Thymus (tissue), 11 donors: ENCODE measurements around the gene TMEM169. TPM values are rescaled to one million over a fixed set of nuclear protein-coding genes. Genes with fewer than 3 reads are reported as not detected.

Experiments used
- DNase-seq, 9 donors: peaks; one replicate each; pipeline ENCODE4 v3.0.0-alpha.2; 2013; ENCODE audit warnings: low spot score in 9 of 9, low read depth in 6 of 9, missing footprints in 1 of 9
- H3K27ac ChIP-seq, 2 donors: one replicate each; pipeline ENCODE4 v1.5.1; 2013; ENCODE audit warnings: control low read depth in 1 of 2, low read depth in 1 of 2, low read length in 1 of 2, mild to moderate bottlenecking in 1 of 2, moderate library complexity in 1 of 2
- H3K27me3 ChIP-seq, 2 donors: one replicate each; pipeline ENCODE4 v1.5.1; 2013; ENCODE audit warnings: low read length in 1 of 2; ENCODE audit not compliant: control insufficient read depth in 2 of 2, insufficient read depth in 1 of 2
- H3K36me3 ChIP-seq, 2 donors: one replicate each; pipeline ENCODE4 v1.5.1; 2013; ENCODE audit warnings: low read length in 1 of 2, mild to moderate bottlenecking in 1 of 2, moderate library complexity in 1 of 2; ENCODE audit not compliant: control insufficient read depth in 2 of 2, insufficient read depth in 2 of 2
- H3K4me1 ChIP-seq, 2 donors: one replicate each; pipeline ENCODE4 v1.5.1; 2013; ENCODE audit warnings: low read length in 2 of 2; ENCODE audit not compliant: control insufficient read depth in 2 of 2, insufficient read depth in 2 of 2
- H3K4me3 ChIP-seq, 2 donors: one replicate each; pipeline ENCODE4 v1.5.1; 2013; ENCODE audit warnings: low read length in 2 of 2, control low read depth in 1 of 2, mild to moderate bottlenecking in 1 of 2
- H3K9me3 ChIP-seq, 2 donors: one replicate each; pipeline ENCODE4 v1.5.1; 2013; ENCODE audit warnings: low read length in 1 of 2, mild to moderate bottlenecking in 1 of 2; ENCODE audit not compliant: control insufficient read depth in 2 of 2, insufficient read depth in 1 of 2
- WGBS: extraction: QIAGEN DNeasy Blood & Tissue Kit; methylation state at CpG from one replicate; pipeline ENCODE4 v1.1.7; 2013; 5-methylcytosine and 5-hydroxymethylcytosine counted together
- polyA plus RNA-seq: library from polyadenylated mRNA; stranded (reverse); fragments of 200-250 nt; gene quantifications from one replicate; pipeline ENCODE4 v1.2.3, GENCODE V29; 2013
- total RNA-seq: library from RNA; stranded (reverse); fragments of 120-200 nt; gene quantifications from one replicate; pipeline ENCODE4 v1.2.4, GENCODE V29; 2013
- donor health status: healthy.

TMEM169 gene
- total and polyA plus RNA-seq, 2 donors, result 1.0 to 1.1 TPM

DNA sequence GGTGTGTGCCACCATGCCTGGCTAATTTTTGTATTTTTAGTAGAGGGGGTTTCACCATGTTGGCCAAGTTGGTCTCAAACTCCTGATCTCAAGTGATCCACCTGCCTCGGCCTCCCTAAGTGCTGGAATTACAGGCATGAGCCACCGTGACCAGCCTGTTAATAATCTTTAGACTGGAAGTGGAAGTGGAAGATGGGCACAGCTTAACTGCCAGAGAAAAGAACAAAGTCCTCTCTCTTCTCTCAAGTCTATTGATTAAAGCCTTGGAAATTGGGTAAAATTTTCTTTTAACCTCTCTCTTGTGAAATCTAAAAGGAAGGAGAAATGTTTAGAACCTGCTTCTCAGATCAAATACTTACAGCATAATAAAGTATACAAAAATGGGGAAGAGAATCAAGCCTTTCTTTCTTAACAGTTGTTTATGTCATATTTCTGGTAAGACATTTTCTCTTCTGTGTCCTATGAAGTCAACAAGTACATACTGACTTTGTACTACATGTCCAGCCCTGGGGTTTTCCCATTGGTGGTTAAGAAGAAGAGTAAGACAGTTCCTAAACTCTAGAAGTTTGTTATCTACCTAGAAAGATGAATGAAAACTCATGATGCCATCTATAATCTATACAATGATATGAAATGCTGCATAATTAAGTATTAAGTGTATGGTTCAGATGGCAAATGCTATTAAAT, 4.6 kb downstream of the TMEM169 start:
- Histone ChIP-seq H3K9me3 (no peaks in the 10 kb centered on the region), H3K27ac (no peak overlapping the region), H3K4me1 (peaks cover 26 to 37% of the 10 kb centered on the region in 2 donors), H3K27me3 (no peaks in the 10 kb centered on the region), H3K4me3 (no peak overlapping the region), H3K36me3 (no peaks in the 10 kb centered on the region)
- no peak for DNase-seq
- WGBS, result 96% methylated on average over 2 of the region's 2 CpGs

DNA sequence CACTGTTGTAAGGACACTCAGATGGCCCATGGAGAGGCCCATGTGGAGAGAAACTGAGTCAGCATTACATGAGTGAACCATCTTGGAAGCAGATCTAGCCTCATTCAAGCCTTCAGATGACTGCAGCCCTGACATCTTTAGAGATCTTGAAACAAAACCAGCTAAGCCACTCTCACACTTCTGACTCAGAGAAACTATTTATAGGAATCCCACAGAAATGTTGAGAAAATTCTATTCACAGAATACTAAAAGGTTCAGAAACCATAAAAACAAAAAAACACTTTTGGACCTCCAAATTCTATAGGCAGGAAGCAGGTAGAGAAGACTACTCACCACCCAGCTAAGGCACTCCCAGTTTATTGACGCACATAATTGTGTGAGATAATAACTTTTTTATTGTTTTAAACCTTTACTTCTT, 8.7 kb downstream of the TMEM169 start:
- WGBS, result 98% methylated on average over 1 of the region's 1 CpG
- no peak for DNase-seq
- H3K9me3 ChIP-seq, result no peaks in the 10 kb centered on the region
- no peaks in the 10 kb centered on the region for H3K27me3 ChIP-seq
- H3K4me1 ChIP-seq, result peaks cover 2% of the 10 kb centered on the region in 2 donors
- H3K4me3 ChIP-seq, result no peak overlapping the region
- no peak overlapping the region for H3K27ac ChIP-seq
- no peaks in the 10 kb centered on the region for H3K36me3 ChIP-seq

DNA sequence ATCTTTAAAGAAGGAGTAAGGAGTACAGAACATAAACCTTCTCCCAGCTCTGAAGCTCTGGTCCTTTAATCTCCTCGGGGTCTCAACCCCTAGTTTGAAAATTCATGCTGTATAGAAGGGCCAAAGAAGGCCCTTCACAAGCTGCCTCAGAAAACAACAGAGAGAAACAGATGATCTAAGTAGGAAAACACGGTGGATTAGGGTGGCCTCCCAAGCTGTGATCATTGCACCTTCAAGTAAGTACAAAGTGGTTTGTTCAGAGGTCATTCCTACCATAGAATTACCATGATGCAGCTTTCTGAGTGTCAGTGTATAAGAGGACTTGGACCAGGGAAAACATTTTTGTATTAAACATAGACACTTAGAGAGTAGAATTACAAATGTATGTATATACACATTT, 10.9 kb downstream of the TMEM169 start:
- Histone ChIP-seq H3K9me3 (no peaks in the 10 kb centered on the region), H3K4me1 (no peaks in the 10 kb centered on the region), H3K27me3 (no peaks in the 10 kb centered on the region), H3K27ac (no peak overlapping the region), H3K4me3 (no peak overlapping the region), H3K36me3 (no peaks in the 10 kb centered on the region)
- no peak for DNase-seq
- 92% methylated on average over 2 of the region's 2 CpGs for WGBS

DNA sequence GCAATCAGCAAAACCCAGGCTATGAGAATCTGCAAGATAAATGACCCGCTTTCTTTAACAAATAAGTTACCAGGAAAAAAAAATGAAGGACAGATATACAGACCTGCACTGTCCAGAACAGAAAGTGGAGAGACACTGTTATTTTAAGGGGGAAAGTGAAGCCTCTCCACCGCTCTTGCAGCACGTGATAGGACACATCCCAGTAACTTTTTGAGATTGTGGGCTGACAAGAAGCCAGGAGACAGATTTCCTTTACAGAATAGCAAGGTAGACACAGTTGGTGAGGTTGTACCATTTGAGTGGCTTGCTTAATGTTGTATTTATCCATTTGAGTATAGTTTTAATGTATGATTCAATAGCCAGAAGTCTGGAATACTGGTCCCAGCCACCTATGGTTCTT, 13.0 kb downstream of the TMEM169 start:
- 84% methylated on average over 3 of the region's 3 CpGs for WGBS
- H3K9me3 ChIP-seq, result no peaks in the 10 kb centered on the region
- H3K4me3 ChIP-seq, result no peak overlapping the region
- H3K4me1 ChIP-seq, result no peaks in the 10 kb centered on the region
- DNase-seq, result no peak
- H3K27ac ChIP-seq, result no peak overlapping the region
- no peaks in the 10 kb centered on the region for H3K36me3 ChIP-seq
- H3K27me3 ChIP-seq, result no peaks in the 10 kb centered on the region

DNA sequence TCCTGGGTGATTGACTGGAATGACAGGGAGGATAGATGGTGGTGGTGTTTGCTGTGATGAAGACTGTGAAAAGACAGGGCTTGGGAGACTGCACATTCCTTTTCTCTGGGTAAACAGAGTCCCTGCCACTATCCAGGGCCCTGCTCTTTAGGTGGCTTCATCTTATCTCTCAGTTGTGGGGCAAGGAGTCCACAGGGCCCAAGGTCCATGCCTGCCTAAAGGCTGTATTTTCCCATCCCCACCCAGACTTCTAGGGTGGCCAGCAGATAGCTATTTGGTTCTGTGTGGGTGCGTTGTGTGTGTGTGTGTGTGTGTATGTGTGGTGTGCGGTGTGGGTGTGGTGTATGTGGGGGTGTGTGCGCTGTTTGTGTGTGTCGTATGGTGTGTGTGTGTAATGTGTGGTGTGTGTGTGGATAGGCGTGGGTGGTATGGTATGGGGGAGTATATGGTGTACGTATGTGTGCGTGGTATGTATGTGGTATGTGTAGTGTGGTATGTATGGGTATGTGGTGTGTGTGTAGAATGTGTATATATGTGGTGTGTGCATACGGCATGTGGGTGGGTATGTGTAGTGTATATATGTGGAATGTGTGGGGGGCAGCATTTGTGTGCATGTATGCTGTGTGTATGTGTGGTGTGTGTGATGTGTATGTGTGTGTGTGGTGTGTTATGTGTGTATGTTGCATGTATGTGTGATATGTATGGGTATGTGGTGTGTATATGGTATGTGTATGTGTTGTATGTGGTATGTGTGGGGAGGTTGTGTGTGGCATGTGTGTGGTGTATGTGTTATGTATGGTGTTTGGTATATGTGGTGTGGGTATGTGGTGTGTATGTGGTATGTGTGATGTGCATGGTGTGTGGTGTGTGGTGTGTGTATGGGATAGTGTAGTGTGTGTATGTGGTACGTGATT, 17.0 kb downstream of the TMEM169 start:
- Histone ChIP-seq H3K9me3 (no peaks in the 10 kb centered on the region), H3K27me3 (no peaks in the 10 kb centered on the region), H3K4me3 (no peak overlapping the region), H3K4me1 (no peaks in the 10 kb centered on the region), H3K36me3 (peaks cover 0 to 3% of the 10 kb centered on the region in 2 donors), H3K27ac (no peak overlapping the region)
- 98% methylated on average over 9 of the region's 9 CpGs for WGBS
- no peak for DNase-seq

DNA sequence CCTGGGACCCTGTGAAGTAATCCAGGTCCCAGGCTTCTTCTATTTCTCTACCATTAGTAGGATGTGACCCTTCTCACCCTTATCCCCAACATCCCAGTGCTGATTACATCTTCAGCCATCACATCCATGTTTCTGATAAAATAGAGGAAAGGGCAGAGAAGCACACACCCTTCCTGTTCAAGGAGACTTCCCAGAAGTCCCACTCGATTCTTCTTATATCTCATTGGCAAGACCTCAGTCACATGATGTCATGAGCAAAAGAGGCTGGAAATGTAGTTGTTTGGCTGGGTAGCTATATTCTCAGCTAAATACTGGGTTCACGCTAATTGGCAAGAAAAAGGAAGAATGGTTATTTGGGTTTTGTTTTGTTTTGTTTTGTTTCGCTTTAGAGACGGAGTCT, 19.4 kb downstream of the TMEM169 start:
- 96% methylated on average over 4 of the region's 4 CpGs for WGBS
- no peak overlapping the region for H3K27ac ChIP-seq

DNA sequence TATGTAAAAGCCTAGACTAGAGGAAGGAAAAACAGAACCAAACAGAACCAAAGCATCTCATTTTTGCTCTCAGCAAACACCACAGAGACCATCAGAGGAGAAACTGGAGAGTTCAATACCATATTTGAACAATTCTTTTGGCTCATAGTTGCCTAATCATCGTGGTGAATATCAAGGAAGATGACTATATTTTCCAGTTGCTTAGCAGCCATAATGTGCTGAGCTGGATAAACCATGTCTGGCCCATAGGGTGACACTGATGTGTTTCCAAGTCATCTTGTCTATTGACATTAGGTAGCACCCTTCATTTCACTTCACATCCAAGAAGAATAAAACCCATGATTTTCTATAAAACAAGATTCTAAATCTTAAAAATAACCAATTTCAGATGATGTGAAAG, 21.5 kb downstream of the TMEM169 start:
- WGBS, result 63% methylated on average over 1 of the region's 1 CpG
- Histone ChIP-seq H3K4me3 (no peak overlapping the region), H3K9me3 (no peaks in the 10 kb centered on the region), H3K4me1 (peaks cover 0 to 1% of the 10 kb centered on the region in 2 donors), H3K27ac (no peak overlapping the region), H3K27me3 (no peaks in the 10 kb centered on the region), H3K36me3 (peaks cover 0 to 3% of the 10 kb centered on the region in 2 donors)
- DNase-seq, result no peak

More for the DNA sequence above, 19.4 kb downstream of the TMEM169 start:
- H3K27me3 ChIP-seq, result no peaks in the 10 kb centered on the region
- H3K36me3 ChIP-seq, result peaks cover 0 to 3% of the 10 kb centered on the region in 2 donors
- H3K4me1 ChIP-seq, result no peaks in the 10 kb centered on the region
- no peak for DNase-seq
- H3K9me3 ChIP-seq, result no peaks in the 10 kb centered on the region
- no peak overlapping the region for H3K4me3 ChIP-seq

DNA sequence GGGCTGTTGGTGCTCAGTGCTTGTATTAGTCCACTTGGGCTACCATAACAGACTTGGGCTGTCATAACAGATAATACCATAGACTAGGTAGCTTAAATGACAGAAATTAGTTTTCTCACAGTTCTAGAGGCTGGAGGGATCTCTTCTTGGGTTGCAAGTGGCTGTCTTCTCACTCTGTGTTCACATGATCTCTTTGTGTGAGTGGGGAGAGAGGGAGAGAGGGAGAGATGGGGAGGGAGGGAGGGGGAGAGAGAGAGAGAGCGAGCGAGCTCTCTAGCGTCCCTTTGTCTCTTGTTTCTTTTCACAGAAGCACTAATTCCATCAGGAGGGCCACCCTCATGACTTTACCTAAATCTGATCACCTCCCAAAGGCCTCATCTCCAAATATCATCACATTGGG, 23.0 kb downstream of the TMEM169 start:
- H3K4me1 ChIP-seq, result peaks cover 0 to 5% of the 10 kb centered on the region in 2 donors
- DNase-seq, result no peak
- no peak overlapping the region for H3K4me3 ChIP-seq
- H3K27me3 ChIP-seq, result no peaks in the 10 kb centered on the region
- H3K36me3 ChIP-seq, result peaks cover 0 to 3% of the 10 kb centered on the region in 2 donors
- H3K9me3 ChIP-seq, result peaks cover 0 to 4% of the 10 kb centered on the region in 2 donors
- 88% methylated on average over 3 of the region's 3 CpGs for WGBS
- H3K27ac ChIP-seq, result no peak overlapping the region

DNA sequence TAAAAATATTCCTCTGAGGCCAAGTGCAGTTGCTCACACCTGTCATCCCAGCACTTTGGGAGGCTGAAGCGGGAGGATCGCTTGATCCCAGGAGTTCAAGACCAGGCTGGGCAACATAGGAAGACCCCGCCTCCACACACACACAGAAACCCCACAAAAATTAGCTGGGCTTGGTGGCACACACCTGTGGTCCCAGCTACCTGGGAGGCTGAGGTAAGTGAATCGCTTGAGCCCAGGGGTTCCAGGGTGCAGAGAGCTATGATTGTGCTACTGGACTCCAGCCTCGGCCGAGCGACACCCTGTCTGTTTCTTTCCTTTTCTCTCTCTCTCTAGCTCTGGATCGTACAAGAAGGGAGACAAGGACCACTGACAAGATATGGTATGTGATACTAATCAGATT, 25.6 kb downstream of the TMEM169 start:
- no peak overlapping the region for H3K4me3 ChIP-seq
- WGBS, result over 99% methylated on average over 8 of the region's 8 CpGs
- H3K27me3 ChIP-seq, result no peaks in the 10 kb centered on the region
- peaks cover 10% of the 10 kb centered on the region in 2 donors for H3K4me1 ChIP-seq
- no peak overlapping the region for H3K27ac ChIP-seq
- peaks cover 0 to 4% of the 10 kb centered on the region in 2 donors for H3K9me3 ChIP-seq
- DNase-seq, result no peak
- H3K36me3 ChIP-seq, result peaks cover 0 to 19% of the 10 kb centered on the region in 2 donors
